ENCODE results near the gene ERBB2. TPM values are rescaled to one million over a fixed set of nuclear protein-coding genes. Genes with fewer than 3 reads are reported as not detected.

Gene ERBB2
- total and polyA plus RNA-seq, 9 of the 15 experiments (the other 6 are each of a cell fraction or from before 2014, with no cell fraction given) = 0.74 to 5.6 (median 3.3) TPM

- TF ChIP-seq, protein P1, sequence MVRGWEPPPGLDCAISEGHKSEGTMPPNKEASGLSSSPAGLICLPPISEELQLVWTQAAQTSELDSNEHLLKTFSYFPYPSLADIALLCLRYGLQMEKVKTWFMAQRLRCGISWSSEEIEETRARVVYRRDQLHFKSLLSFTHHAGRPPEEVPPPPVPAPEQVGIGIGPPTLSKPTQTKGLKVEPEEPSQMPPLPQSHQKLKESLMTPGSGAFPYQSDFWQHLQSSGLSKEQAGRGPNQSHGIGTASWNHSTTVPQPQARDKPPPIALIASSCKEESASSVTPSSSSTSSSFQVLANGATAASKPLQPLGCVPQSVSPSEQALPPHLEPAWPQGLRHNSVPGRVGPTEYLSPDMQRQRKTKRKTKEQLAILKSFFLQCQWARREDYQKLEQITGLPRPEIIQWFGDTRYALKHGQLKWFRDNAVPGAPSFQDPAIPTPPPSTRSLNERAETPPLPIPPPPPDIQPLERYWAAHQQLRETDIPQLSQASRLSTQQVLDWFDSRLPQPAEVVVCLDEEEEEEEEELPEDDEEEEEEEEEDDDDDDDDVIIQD (CRISPR knock-in tag; IDR thresholded peaks at IDR 0.05) = no peak
- TF ChIP-seq SRSF3 (IDR thresholded peaks at IDR 0.05; ENCODE audit: insufficient read depth, low read length) (no peak), GATAD2A (IDR thresholded peaks at IDR 0.05) (no peak)
Measured at GRCh38 chr17:39729280-39729851, 29.5 kb downstream of the ERBB2 start (continued).

DNA sequence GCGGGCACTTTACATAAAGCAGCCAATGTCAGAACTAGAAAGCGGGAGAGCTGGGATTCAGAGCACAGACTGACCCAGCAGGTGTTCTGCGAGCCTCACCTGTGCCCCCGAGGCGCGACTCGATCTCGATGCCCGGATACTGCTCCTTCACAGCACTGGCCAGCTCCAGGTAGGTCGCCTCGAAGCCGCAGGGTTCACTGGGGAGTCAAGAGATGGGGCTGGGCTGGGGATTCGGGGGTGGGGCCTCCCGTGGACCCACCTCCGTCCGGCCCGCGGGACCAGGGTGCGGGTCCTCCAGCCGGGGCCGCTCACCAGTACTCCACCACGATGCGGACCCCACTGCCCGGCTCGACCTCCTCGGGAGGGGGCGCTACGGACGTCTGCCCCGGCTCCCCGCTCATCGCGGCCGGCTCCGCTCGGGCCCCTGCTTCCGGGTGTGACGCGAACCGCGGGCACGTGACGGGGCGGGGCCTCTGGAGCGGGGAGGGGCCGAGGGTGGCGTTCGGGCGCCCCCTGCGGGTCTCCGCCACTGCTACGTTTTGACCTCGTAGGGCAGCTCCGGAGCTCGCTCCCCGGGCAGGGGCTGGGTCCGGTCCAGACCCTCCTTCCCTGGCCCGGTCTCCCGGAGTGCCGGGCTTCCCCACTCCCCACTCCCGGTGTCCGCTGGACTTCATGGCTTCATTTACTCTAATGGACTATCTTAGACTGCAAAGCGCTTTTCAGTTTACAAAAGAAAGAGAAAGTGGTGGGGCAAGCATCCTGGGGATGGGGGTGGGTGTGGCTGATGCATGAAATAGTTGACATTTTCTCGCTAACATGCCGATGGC is 30.4 kb downstream of the ERBB2 start, which contains the start of gene MIEN1:
MIEN1 (minus strand) TSS at position 438 of the 827 bp plus-strand sequence; CDS start at position 401, 37 bp downstream.
- Histone ChIP-seq H3K27ac (ENCODE audit: extremely low read depth, low read depth, low read length) (peak within 1 kb of the TSS; percentile 87), H3K27me3 (ENCODE audit: control insufficient read depth in 2 of 2, insufficient read depth in 2 of 2, low read length in 2 of 2) (no peaks in the 10 kb centered on the region), H3K4me2 (ENCODE audit: insufficient read depth, low read length) (peak within 1 kb of the TSS; percentile 94), H3K36me3 (ENCODE audit: control insufficient read depth, insufficient read depth, low read length) (peaks cover 22% of the 10 kb centered on the region; the same call in 1 of the 3 replicates), H4K20me1 (replicated peaks; ENCODE audit: control insufficient read depth, insufficient read depth, low read length) (no peaks in the 10 kb centered on the region), H3K9me1 (ENCODE audit: control insufficient read depth, insufficient read depth, low read length) (no peaks in the 10 kb centered on the region), H3K4me1 (replicated peaks in 1 of 2; ENCODE audit: control insufficient read depth in 2 of 2, insufficient read depth in 2 of 2, low read length in 2 of 2) (peaks cover 6 to 31% of the 10 kb centered on the region in 2 experiments; a peak in 4 of 5 replicates), H3K9ac (ENCODE audit: insufficient read depth in 1 of 2, low read depth in 2 of 2, low read length in 2 of 2) (peak within 1 kb of the TSS; percentile 85 to 97), H3K79me2 (ENCODE audit: control insufficient read depth, insufficient read depth, low read length) (peaks cover 14% of the 10 kb centered on the region), H2AFZ (ENCODE audit: low read depth, low read length) (peak within 1 kb of the TSS; percentile 80), H3K4me3 (peak within 1 kb of the TSS; percentile 74), H3K9me3 (replicated peaks; ENCODE audit: control insufficient read depth, insufficient read depth, low read depth, low read length) (no peaks in the 10 kb centered on the region)
- CTCF ChIA-PET (ENCODE audit: low intra/inter-chr PET ratio) = interaction anchor here (0.5 to 2.6 kb wide), 5 partner anchors 24 to 246 kb away, joined by 3 to 13 read pairs (median 5); no protein-coding TSS in a partner anchor
- 4% methylated on average over 20 of the region's 65 CpGs for WGBS (ENCODE audit: insufficient coverage, low coverage, missing lambda C conversion rate)
- POLR2A ChIA-PET = interaction anchor here (0.6 to 1.8 kb wide), 9 partner anchors 9 to 165 kb away, joined by 3 to 5 read pairs (median 4); partner anchors contain the start of gene PGAP3
- DNase-seq (ENCODE audit: extremely low read depth in 1 of 4, low spot score in 3 of 4) (peak; percentile 90 to 98 (median 98)), ATAC-seq (peak; percentile 93), FAIRE-seq (peak; percentile 81)
- in situ Hi-C loops (cut with MboI) = no loop called here
- BruUV-seq (replicated peaks) = TSS peak; percentile 80
- intact Hi-C loops (cut with micrococcal nuclease) = loop anchor here (5.0 kb wide), 1 partner anchor 43 kb away; the partner anchor contains the start of gene PGAP3
- no peak for TF ChIP-seq MCM5 (IDR thresholded peaks at IDR 0.05; ENCODE audit: low read depth)
- peak; percentile 28; the same call in 1 of the 2 replicates for TF ChIP-seq MYNN (IDR thresholded peaks at IDR 0.05)
- TF ChIP-seq MYNN (CRISPR knock-in tag; IDR thresholded peaks at IDR 0.05) = no peak
- TF ChIP-seq ETV1 (tag; conservative IDR thresholded peaks at IDR 0.05; ENCODE audit: low read depth) = peak; percentile 18; the same call in 1 of the 2 replicates
- 0 out of 2 replicates have a peak, but pooled peaks have one; percentile 36 for TF ChIP-seq SAFB (IDR thresholded peaks at IDR 0.05; ENCODE audit: borderline replicate concordance, low read depth, low read length)
- TF ChIP-seq CCAR2 (IDR thresholded peaks at IDR 0.05; ENCODE audit: low read depth, low read length) = no peak
- no peak for TF ChIP-seq CSDE1 (IDR thresholded peaks at IDR 0.05)
- TF ChIP-seq TFAP4 (CRISPR knock-in tag; IDR thresholded peaks at IDR 0.05; ENCODE audit: borderline replicate concordance) = peak; percentile 70
- TF ChIP-seq ZNF197 (CRISPR knock-in tag; IDR thresholded peaks at IDR 0.05; ENCODE audit: low read depth) = no peak
- peak; percentile 74; the same call in 1 of the 2 replicates for TF ChIP-seq L3MBTL2 (IDR thresholded peaks at IDR 0.05)
- TF ChIP-seq ZSCAN32 (CRISPR knock-in tag; IDR thresholded peaks at IDR 0.05) = no peak
- peak; percentile 100 for TF ChIP-seq ELF1 (tag; IDR thresholded peaks at IDR 0.05)
- no peak for TF ChIP-seq MECOM (CRISPR knock-in tag; IDR thresholded peaks at IDR 0.05)
- peak; percentile 54; the same call in 1 of the 2 replicates for TF ChIP-seq CBX1 (IDR thresholded peaks at IDR 0.05; ENCODE audit: low read depth)
- TF ChIP-seq GATAD2B (IDR thresholded peaks at IDR 0.05; ENCODE audit: borderline replicate concordance) = peak; percentile 75
- TF ChIP-seq RBM25 (IDR thresholded peaks at IDR 0.05; ENCODE audit: low read depth, low read length, severe bottlenecking) = no peak
